GM12892 (cell line): ENCODE results near the gene SLC30A9.

ENCODE experiments used
- POLR2A ChIP-seq: IDR thresholded peaks from 2 replicates; pipeline ENCODE4 v1.6.1; 2011; ENCODE audit warnings: low read depth, low read length, control low read depth
- POLR2AphosphoS5 ChIP-seq: IDR thresholded peaks from 2 replicates; pipeline ENCODE4 v1.6.1; 2011; ENCODE audit warnings: low read depth, low read length, control low read depth
- TAF1 ChIP-seq: IDR thresholded peaks from 2 replicates; pipeline ENCODE4 v1.6.1; 2011; ENCODE audit warnings: low read depth, mild to moderate bottlenecking, control low read depth, low read length, borderline replicate concordance

DNA sequence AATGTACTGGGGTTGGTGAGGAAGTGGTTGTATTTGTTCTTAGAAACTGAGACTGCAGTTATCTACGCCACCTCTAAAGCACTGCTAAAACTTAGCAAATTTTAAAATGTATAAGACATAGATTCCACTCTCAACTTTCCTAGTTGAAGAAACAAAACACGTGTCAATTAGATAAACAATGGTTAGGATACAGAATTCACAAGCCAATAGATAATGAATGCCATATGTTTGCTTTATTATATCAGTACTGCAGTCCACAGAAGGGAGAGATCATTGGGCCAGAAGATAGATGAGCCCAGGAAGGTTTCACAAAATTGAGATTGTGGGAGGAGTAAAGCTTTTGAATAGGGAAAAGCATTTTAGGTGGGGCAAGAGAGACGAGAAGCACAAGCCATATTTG lies 40.8 kb upstream of the SLC30A9 start:
- TF ChIP-seq POLR2A (no peak), TAF1 (no peak), POLR2AphosphoS5 (no peak)
